Fibroblast of lung (primary cell): ENCODE data around the gene MVB12A.

Source experiments
- EZH2 ChIP-seq: IDR thresholded peaks from 2 replicates; pipeline ENCODE4 v1.5.1; 2012; ENCODE audit warnings: low read length, control low read depth, mild to moderate bottlenecking; ENCODE audit errors: missing control alignments
- TF ChIP-seq, protein P1 (sequence below), 2 donors: IDR thresholded peaks in 1 of 2; conservative IDR thresholded peaks in 1 of 2; 1 replicate in 1 of 2; 2 replicates in 1 of 2; pipeline ENCODE4 v1.5.1; 2011 to 2012; ENCODE audit warnings: low read length in 2 of 2, control low read depth in 1 of 2, inconsistent platforms in 1 of 2, low read depth in 1 of 2, mild to moderate bottlenecking in 1 of 2

DNA sequence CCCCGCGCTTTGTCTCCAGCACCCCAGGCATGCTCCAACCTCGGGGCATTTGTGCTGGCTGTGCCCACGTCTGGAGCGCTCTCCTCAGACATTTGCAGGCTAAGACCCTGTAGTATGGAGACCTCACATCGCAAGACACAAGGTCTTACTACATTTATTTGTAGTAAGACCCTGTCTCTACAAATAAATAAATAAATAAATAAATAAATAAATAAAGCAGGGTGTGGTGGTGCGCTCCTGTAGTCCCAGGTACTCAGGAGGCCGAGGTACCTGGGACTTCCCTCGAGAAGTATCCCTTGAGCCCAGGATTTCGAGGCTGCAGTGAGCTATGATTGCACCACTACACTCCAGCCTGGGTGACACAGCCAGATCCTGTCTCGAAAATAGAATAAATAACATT, 36.3 kb downstream of the MVB12A start:
- TF ChIP-seq, protein P1, sequence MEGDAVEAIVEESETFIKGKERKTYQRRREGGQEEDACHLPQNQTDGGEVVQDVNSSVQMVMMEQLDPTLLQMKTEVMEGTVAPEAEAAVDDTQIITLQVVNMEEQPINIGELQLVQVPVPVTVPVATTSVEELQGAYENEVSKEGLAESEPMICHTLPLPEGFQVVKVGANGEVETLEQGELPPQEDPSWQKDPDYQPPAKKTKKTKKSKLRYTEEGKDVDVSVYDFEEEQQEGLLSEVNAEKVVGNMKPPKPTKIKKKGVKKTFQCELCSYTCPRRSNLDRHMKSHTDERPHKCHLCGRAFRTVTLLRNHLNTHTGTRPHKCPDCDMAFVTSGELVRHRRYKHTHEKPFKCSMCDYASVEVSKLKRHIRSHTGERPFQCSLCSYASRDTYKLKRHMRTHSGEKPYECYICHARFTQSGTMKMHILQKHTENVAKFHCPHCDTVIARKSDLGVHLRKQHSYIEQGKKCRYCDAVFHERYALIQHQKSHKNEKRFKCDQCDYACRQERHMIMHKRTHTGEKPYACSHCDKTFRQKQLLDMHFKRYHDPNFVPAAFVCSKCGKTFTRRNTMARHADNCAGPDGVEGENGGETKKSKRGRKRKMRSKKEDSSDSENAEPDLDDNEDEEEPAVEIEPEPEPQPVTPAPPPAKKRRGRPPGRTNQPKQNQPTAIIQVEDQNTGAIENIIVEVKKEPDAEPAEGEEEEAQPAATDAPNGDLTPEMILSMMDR (conservative IDR thresholded peaks at IDR 0.05 in 1 of 2, IDR thresholded peaks at IDR 0.05 in 1 of 2; ENCODE audit: low read depth in 1 of 2, low read length in 2 of 2) = no peak
- TF ChIP-seq EZH2 = peak; percentile 1
